SU-DHL-6 (cell line): ENCODE results near the gene PSMA7.

ENCODE experiments used
- CTCF ChIP-seq: fragments of 200-600 bp; sonication (generic); IDR thresholded peaks from one replicate; pipeline ENCODE4 v1.5.1; 2017; ENCODE audit warnings: antibody characterized with exemption, mild to moderate bottlenecking, low read length, moderate library complexity; ENCODE audit not compliant: insufficient read depth, poor library complexity, severe bottlenecking
- EZH2phosphoT487 ChIP-seq: fragments of 200-600 bp; sonication (generic), shearing (Covaris generic); conservative IDR thresholded peaks from 2 replicates; pipeline ENCODE4 v1.6.1; 2018; ENCODE audit warnings: mild to moderate bottlenecking, antibody characterized with exemption, low read length, moderate library complexity, mixed read lengths

GRCh38 chr20:62122654-62123449 is 20.3 kb downstream of the PSMA7 start:
- TF ChIP-seq CTCF (no peak), EZH2phosphoT487 (no peak)
